ENCODE measurements around the gene ZNF48.

DNA sequence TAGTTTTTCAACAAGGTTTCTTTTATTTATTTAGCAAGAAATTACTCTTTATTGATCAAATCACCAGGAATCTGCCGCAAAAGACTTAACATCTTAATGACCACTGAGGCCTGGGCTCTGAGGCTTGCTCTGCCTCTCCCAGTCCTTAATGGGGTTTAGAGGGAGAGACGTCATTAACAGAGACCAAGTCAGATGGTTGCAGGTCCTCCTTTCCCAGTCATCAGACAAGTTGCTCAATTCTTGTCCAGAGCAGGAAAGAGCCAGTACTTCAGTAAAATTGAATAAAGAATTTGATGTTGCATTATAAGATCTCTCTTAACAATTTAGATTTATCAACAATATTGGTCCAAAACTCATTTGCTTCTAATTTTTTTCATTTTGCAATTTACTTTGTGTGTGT lies 48.4 kb downstream of the ZNF48 start:
- TF ChIP-seq, protein P1, sequence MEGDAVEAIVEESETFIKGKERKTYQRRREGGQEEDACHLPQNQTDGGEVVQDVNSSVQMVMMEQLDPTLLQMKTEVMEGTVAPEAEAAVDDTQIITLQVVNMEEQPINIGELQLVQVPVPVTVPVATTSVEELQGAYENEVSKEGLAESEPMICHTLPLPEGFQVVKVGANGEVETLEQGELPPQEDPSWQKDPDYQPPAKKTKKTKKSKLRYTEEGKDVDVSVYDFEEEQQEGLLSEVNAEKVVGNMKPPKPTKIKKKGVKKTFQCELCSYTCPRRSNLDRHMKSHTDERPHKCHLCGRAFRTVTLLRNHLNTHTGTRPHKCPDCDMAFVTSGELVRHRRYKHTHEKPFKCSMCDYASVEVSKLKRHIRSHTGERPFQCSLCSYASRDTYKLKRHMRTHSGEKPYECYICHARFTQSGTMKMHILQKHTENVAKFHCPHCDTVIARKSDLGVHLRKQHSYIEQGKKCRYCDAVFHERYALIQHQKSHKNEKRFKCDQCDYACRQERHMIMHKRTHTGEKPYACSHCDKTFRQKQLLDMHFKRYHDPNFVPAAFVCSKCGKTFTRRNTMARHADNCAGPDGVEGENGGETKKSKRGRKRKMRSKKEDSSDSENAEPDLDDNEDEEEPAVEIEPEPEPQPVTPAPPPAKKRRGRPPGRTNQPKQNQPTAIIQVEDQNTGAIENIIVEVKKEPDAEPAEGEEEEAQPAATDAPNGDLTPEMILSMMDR (IDR thresholded peaks at IDR 0.05) = no peak
- TF ChIP-seq EP300 (IDR thresholded peaks at IDR 0.05) = no peak
- no peak for TF ChIP-seq POLR2A (IDR thresholded peaks at IDR 0.05)
- no peak for TF ChIP-seq POLR2AphosphoS5 (IDR thresholded peaks at IDR 0.05)
